Measurements from ENCODE around the gene PNMA8C.
A peak's percentile ranks its signal among the peaks of the same experiment; 100 is the strongest.
"Not testable (repeated sequence)": the region's sequence is repeated elsewhere in the genome, so short reads cannot be mapped to it uniquely, and the experiment has no call there.

The PNMA8C gene

DNA sequence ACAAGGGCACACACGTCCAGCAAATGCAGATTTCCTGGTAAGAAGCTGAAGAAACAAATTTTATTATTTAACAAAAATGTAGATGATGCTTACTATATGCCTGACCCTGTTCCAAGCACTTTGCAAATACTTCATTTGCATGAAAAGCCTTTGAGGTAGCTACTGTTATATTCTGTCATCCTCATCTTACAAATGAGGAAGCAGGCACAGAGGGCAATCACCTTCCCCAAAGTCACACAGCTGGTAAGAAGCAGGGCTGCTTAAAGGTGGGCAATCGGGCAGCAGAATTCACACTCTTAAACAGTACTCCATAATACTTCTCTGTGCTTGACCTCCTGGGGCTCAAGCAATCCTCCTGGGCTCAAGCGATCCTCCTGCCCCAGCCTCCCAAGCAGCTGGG, 18.3 kb upstream of the PNMA8C start:
- DNase-seq: no peak

DNA sequence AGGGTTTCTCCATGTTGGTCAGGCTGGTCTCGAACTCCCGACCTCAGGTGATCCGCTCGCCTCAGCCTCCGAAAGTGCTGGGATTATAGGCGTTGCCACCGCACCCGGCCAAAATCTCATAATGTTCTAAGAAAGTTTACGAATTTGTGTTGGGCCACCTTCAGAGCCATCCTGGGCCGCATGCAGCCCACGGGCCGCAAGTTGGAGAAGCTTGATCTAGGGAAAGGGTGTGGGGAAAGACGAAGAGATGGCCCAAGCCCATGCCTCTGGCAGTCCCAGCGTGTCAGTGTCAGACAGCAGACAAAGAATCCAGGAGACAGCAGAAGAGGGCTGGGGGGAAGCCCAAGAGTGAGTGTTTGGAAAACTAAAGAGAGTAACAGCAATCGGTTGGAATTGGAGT, 17.3 kb upstream of the PNMA8C start:
- no peak for DNase-seq

GRCh38 chr19:46442808-46443450, 14.2 kb upstream of the PNMA8C start:
- DNase-seq: no peak

GRCh38 chr19:46441866-46442265, 13.1 kb upstream of the PNMA8C start:
- no peak for DNase-seq

GRCh38 chr19:46435689-46436088, 7.0 kb upstream of the PNMA8C start:
- not testable (repeated sequence) for DNase-seq

DNA sequence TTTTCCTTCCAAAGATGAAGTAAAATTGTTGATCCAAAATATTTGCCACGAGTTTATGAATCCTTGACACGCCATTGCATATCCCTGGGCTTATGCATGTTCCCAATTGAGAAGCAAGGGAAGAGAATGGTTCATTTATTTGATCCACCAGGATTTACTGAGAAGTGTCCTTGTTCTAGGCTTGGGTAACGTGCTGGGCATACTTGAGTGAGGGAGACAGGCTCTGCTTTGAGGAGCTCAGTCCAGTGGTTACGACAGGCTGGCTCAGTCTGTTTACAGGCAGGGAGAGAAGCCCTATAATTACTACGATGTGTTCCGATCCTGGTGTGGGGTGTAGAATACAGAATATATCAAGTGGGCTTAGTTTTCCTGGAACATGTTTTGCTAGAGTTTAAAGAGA, 6.3 kb upstream of the PNMA8C start:
- DNase-seq: no peak

GRCh38 chr19:46433470-46433869, 4.7 kb upstream of the PNMA8C start:
- DNase-seq: not testable (repeated sequence)

DNA sequence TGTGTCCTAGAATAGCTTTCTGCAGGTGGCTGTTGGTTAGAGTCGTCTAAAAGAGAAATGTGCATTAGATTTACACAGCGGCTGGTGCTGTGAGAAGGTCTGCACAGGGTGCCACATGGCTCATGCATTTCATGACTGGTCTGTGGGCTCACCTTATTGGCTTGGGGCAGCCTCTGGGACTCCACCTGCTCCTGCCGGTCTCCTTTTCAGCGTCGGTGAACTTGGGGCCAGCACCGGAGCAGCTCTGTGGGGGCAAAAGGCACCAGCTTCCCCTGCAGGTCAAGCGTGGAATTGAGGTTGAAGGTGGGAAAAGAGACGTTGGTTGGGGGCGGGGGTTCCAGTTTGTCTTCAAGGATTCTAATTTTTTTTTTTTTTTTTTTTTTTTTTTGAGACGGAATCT, 3.1 kb upstream of the PNMA8C start:
- no peak for DNase-seq

DNA sequence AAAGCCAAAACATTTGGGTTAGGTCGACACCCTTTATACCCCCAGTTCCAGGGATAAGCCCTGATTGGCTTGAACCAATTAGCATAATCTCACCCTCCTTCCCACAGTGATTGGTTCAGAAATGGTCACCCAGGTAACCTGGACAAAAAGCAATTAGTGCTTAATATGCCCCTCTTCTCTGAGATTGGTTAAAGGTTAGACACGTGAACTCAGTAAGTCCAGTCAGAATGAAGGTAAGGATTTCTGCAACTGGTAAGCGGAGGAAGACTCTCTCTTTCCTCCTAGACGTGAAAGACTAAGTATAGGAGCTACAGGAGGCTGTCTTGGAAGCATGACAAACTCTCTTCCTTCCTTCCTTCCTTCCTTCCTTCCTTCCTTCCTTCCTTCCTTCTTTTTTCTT, 1.3 kb upstream of the PNMA8C start:
- no peak for DNase-seq

GRCh38 chr19:46427518-46428045, 1.2 kb downstream of the PNMA8C start:
- DNase-seq: no peak

DNA sequence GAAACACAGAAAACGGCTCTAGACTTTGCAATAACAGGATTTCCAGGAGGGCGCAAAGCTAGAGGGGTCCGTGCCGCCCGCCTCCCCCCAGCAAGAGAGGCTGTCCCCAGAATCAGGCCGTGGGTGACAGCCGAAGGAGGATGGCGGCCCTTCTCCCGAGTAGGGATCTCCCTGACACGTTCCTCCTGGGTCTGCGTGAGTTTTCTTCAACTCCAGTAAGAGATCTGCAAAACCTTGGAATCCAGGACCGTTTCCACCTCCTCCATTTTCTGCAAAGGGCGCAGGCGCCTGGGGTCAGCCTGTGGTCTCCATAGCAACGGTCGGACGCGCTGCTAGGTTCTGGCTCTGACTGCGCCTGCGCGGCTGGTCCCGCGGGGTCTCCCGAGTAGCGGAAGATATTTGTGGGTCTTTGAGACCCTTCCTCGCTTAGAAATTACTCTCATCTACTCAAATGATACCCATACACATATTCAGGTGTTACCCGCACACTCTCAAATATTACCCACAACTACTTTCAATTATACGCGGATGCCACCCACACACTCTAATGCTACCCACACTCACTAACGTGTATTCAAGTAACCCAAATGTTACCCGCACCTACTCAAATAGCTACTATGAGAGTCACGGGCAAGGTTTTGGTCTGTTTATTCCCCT, 2.1 kb downstream of the PNMA8C start:
- no peak for DNase-seq

DNA sequence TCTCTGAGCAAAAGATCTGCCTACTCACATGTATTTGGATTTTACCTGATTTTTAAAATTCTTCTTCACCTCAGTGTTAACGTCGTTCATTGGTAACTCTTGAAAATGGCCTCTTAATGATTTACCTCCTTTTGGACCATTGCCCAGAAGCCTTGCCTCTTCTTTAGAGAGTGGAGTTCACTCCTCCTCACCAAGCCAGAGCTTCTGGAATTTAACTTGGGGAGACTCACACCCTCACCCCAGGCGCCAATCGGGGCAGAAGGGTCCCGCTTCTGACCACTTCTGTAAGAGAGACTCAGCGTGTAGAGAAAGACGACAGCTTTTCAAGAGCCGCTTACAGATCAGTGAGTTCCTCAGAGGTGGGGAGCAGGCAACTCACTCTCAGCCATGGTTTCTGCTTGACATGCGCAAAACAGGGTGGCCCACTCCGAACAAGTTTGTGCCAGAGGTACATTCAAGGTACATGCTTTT, 2.7 kb downstream of the PNMA8C start:
- no peak for DNase-seq

GRCh38 chr19:46423188-46423587, 5.5 kb downstream of the PNMA8C start:
- no peak for DNase-seq

DNA sequence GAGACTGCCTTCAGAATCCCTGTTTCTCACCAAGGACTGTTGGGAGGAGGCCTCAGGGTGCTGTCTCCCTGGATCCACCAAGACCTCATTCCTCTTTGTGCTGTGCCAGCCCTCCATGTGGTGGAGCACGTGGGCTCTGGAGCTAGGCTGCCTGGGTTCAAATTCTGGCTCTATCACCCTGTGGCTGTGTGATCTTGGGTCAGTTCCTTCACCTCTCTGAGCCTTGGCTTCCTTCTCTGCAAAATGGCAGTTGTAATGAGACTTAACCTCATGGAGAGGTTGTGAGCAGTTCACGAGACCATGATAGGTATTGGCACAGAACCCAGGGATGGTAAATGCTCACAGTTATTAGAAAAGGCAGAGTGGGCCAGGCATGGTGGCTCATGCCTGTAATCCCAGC, 6.4 kb downstream of the PNMA8C start:
- no peak for DNase-seq

- no peak for DNase-seq
These were observed 8.7 kb downstream of the PNMA8C start for GRCh38 chr19:46420056-46420455.

DNA sequence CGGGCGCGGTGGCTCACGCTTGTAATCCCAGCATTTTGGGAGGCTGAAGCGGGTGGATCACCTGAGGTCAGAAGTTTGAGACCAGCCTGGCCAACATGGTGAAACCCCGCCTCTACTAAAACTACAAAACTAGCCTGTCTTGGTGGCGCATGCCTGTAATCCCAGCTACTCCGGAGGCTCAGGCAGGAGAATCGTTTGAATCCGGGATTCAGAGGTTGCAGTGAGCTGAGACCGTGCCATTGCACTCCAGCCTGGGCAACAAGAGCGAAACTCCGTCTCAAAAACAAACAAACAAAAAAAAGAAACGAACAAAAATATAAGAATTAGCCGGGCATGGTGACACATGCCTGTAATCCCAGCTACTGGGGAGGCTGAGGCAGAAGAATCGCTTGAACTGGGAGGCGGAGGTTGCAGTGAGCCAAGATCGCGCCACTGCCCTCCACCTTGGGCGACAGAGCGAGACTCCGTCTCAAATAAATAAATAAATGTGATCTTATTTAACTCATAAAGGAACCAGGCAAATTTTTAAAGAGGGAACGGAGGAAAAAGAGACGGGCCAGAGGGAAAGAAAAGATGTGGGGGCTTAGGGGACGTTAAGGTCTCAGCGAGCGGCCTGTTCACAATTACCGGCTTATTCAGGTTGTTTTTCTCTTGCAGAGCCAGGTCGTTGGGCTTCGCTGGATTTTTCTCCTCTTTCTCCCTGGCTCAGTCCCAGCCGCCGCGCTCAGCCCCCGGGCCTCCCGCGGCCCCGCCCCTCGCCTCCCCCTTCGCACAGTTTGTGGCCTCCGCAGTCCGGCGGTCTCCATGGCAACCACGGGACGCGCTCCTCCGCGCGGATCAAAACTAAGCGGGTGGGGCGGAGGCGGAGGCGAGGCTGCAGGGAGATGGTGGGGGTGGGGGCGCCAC, 12.7 kb downstream of the PNMA8C start:
- DNase-seq: peak; percentile 60

GRCh38 chr19:46414899-46415298, 13.8 kb downstream of the PNMA8C start:
- not testable (repeated sequence) for DNase-seq

DNA sequence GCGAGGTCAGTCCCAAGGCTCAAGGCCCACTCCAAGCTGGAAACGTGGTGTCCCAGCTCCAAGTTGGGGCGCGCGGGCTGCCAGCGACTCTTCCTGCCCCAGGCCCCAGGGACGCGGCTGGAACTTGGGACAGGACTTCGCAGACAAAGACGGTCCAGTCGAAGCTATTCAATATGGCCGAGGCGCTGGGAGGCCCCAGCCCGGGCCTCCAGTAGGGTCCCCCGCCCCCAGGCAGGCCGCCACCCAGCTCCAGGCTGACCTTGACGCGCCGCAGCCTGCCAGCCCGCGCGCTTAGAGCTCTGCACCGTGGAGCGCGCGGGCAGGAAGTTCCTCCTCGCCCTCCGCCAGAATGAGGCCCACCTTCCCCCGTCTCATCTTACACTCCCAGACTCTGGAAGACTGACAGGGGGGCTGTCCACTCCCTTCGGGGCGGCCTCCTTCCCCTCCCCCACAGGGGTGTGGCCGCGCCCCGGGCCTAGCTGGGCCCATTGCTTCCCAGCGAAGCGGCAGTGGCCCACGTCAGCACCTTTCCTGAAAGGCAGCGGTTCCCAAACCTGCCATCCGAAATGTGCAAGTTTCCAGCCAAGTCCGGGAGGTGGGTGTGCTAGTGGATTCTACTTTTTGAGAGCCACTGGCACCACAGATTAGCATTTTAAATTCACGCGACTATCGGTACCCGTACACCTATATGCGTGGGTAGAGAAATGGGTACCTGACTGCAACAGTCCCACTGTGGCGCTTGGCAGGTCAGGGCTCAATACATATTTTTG, 15.3 kb downstream of the PNMA8C start, which contains the start of gene CCDC8:
Gene CCDC8, minus strand, starts transcription at position 303 of the 770 bp plus-strand sequence. CDS start 754 bp downstream, outside the sequence.
- no peak for DNase-seq

DNA sequence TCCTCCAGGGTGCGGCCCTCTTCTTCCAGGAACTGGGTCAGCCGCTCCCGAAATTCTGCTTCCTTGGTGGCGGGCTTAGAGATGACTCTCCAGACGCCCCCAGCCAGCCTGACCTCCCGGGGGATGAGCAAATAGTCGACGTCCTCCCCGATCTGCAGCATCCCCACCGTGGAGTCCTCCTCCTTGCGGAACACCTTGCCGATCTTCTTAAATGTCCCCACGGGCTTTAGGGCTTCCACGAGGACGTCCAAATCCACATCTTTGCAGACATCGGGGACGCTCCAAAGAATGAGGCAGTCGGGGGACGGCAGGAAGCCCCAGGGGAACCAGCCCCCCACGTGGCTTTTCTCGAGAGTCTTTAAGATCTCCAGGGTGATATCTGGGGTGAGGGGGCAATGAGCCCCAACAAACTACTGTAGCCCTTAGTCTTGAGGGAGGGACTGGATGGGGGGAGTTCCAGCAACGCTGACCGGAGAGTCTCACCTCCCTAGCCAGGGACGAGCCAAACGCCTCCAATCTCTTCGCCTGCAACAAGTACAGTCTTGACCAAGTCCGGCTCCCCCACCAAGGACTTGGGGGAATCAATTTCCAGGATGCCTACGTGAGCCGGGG, 16.0 kb downstream of the PNMA8C start:
- DNase-seq: no peak

DNA sequence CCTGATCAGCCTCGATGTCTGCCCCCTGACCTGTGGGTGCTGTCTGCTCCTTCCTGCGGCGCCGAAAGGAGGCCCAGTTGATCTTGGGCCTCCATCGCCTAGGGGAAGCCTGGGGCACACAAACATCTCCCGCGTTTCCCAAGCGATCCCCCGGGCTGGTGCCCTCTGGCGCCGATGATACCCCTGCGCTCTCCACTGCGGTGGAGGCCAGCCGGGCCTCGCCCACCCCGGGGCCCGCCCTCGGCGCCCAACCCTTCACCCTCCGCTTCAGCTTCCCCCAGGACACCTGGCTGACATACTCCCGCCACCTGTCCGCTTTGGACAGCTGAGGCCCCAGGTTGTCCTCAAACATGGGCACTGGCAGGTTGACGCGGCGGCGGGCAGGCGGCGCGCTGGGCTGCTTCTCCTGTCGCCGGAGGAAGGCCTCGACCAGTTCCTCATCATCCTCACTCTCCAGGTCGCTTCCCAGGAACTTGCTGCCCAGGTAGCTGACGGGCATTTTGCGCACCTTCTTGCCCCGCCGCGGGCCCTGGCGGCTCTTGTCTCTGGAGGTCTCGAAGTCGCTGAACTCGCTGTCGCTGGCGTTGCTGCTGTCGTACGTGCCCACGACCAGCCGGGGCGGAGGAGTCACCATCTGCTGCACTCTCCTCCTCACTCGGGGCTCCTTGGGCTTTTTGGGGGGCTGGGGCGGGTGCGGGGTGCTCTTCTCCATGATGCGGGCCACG, 16.6 kb downstream of the PNMA8C start:
- DNase-seq: no peak
